A673 (cell line): ENCODE measurements around the gene NTRK3. TPM values are rescaled to one million over a fixed set of nuclear protein-coding genes. Genes with fewer than 3 reads are reported as not detected.

Experiments used
- BruUV-seq: library from RNA; stranded (reverse); fragments of 400-500 nt; replicated peaks from 2 replicates; lab custom pipeline; 2021; lab: Mats Ljungman, UMichigan
- CTCF ChIA-PET: fragments of 300-600 bp; sonication (Branson Sonifier 250); formaldehyde crosslinking; loops from one replicate; lab custom pipeline; 2022; ENCODE audit warnings: antibody characterized with exemption; lab: Charles Lee
- POLR2A ChIA-PET: fragments of 300-600 bp; sonication (Branson Sonifier 250); formaldehyde crosslinking; loops from one replicate; lab custom pipeline; 2022; ENCODE audit warnings: antibody characterized with exemption; ENCODE audit not compliant: low non-redundant PET; lab: Charles Lee
- DNase-seq: peaks from one replicate; pipeline ENCODE4 v3.0.0-alpha.2; 2015; ENCODE audit warnings: low spot score
- H3K27ac ChIP-seq: fragments of 200-600 bp; sonication (generic); 2 replicates; pipeline ENCODE4 v1.5.1; 2016; ENCODE audit warnings: mixed run types, low read depth, mild to moderate bottlenecking, mixed read lengths, antibody characterized with exemption, low read length; ENCODE audit not compliant: poor library complexity, severe bottlenecking
- H3K27me3 ChIP-seq: fragments of 200-600 bp; sonication (generic); replicated peaks from 2 replicates; pipeline ENCODE4 v1.6.1; 2017; ENCODE audit warnings: mixed run types, low read depth, mild to moderate bottlenecking, mixed read lengths, antibody characterized with exemption, low read length; ENCODE audit not compliant: insufficient read depth, poor library complexity
- H3K36me3 ChIP-seq: fragments of 200-600 bp; sonication (generic); 2 replicates; pipeline ENCODE4 v1.6.1; 2016; ENCODE audit warnings: mixed run types, mild to moderate bottlenecking, mixed read lengths, antibody characterized with exemption, low read length; ENCODE audit not compliant: insufficient read depth, poor library complexity, severe bottlenecking
- H3K4me1 ChIP-seq: fragments of 200-600 bp; sonication (generic); 2 replicates; pipeline ENCODE4 v1.6.1; 2017; ENCODE audit warnings: mixed run types, mild to moderate bottlenecking, mixed read lengths, antibody characterized with exemption, low read length; ENCODE audit not compliant: insufficient read depth, poor library complexity, severe bottlenecking
- H3K4me3 ChIP-seq: fragments of 200-600 bp; sonication (generic); 2 replicates; pipeline ENCODE4 v1.5.1; 2016; ENCODE audit warnings: low read depth, mixed run types, mild to moderate bottlenecking, mixed read lengths, low read length; ENCODE audit not compliant: poor library complexity, severe bottlenecking
- H3K9me3 ChIP-seq: fragments of 200-600 bp; sonication (generic); 2 replicates; pipeline ENCODE4 v1.6.1; 2016; ENCODE audit warnings: mixed run types, low read depth, mild to moderate bottlenecking, mixed read lengths, antibody characterized with exemption, low read length; ENCODE audit not compliant: poor library complexity, severe bottlenecking
- CTCF ChIP-seq: fragments of 300-800, 200-600 bp; sonication (generic); conservative IDR thresholded peaks from 2 replicates; pipeline ENCODE4 v1.5.1; 2017; ENCODE audit warnings: low read depth, mild to moderate bottlenecking, antibody characterized with exemption, low read length, moderate library complexity, mixed read lengths
- EZH2 ChIP-seq: fragments of 200-600 bp; sonication (generic); IDR thresholded peaks from 2 replicates; pipeline ENCODE4 v1.6.1; 2017; ENCODE audit warnings: borderline replicate concordance, low read depth, mild to moderate bottlenecking, mixed read lengths, antibody characterized with exemption, low read length; ENCODE audit not compliant: poor library complexity, severe bottlenecking
- intact Hi-C: fragments of 100-400 bp; cut with micrococcal nuclease; formaldehyde crosslinking; loops from one replicate; pipeline ENCODE4 v1.10.0; 2022; ENCODE audit not compliant: unreplicated experiment
- total RNA-seq: library from RNA; stranded (reverse); gene quantifications from 2 replicates; pipeline ENCODE4 v1.2.3, GENCODE V29; 2021

NTRK3 gene
- total RNA-seq, 1 experiment from 2014 or later = not detected

GRCh38 chr15:88230823-88231222 is 25.7 kb downstream of the NTRK3 start:
- H3K27me3 ChIP-seq = peaks cover 11% of the 10 kb centered on the region
- no peak overlapping the region for H3K4me3 ChIP-seq
- DNase-seq = no peak
- no peaks in the 10 kb centered on the region for H3K36me3 ChIP-seq
- BruUV-seq = no TSS peak
- no peak for TF ChIP-seq CTCF
- no peak for TF ChIP-seq EZH2
- ChIA-PET CTCF (interaction anchor here (0.7 kb wide), 1 partner anchor 15 kb away, joined by 3 read pairs; no protein-coding TSS in a partner anchor), POLR2A (no interaction called here)
- H3K4me1 ChIP-seq = no peaks in the 10 kb centered on the region
- no peaks in the 10 kb centered on the region for H3K9me3 ChIP-seq
- H3K27ac ChIP-seq = no peak overlapping the region
- intact Hi-C loops = no loop called here

- BruUV-seq = no TSS peak
- CTCF ChIA-PET = no interaction called here
These were observed 31.1 kb downstream of the NTRK3 start for GRCh38 chr15:88225461-88225860.

GRCh38 chr15:88223084-88223483 is 33.5 kb downstream of the NTRK3 start:
- intact Hi-C loops = no loop called here
- Histone ChIP-seq H3K4me3 (no peak overlapping the region), H3K36me3 (no peaks in the 10 kb centered on the region), H3K4me1 (no peaks in the 10 kb centered on the region), H3K27me3 (peaks cover 16% of the 10 kb centered on the region), H3K9me3 (no peaks in the 10 kb centered on the region), H3K27ac (no peak overlapping the region)
- ChIA-PET CTCF (no interaction called here), POLR2A (no interaction called here)
- TF ChIP-seq EZH2 (no peak), CTCF (no peak)
- DNase-seq = no peak
- BruUV-seq = no TSS peak

More at GRCh38 chr15:88225461-88225860, 31.1 kb downstream of the NTRK3 start:
- no peak for DNase-seq
- H3K9me3 ChIP-seq = no peaks in the 10 kb centered on the region
- H3K27me3 ChIP-seq = peaks cover 16% of the 10 kb centered on the region
- TF ChIP-seq CTCF (no peak), EZH2 (no peak)
- no peak overlapping the region for H3K27ac ChIP-seq
- no peak overlapping the region for H3K4me3 ChIP-seq
- POLR2A ChIA-PET = interaction anchor here (0.5 kb wide), 1 partner anchor 228 kb away, joined by 3 read pairs; no protein-coding TSS in a partner anchor
- no peaks in the 10 kb centered on the region for H3K36me3 ChIP-seq
- intact Hi-C loops = no loop called here
- H3K4me1 ChIP-seq = no peaks in the 10 kb centered on the region
